HepG2 (cell line): ENCODE results near the gene ZNF556. TPM values are rescaled to one million over a fixed set of nuclear protein-coding genes. Genes with fewer than 3 reads are reported as not detected.

Experiments used
- AGO2 ChIP-seq: fragments of 200-400 bp; formaldehyde crosslinking; optimal IDR thresholded peaks from 2 replicates; pipeline ENCODE3; 2017; ENCODE audit warnings: mild to moderate bottlenecking, low read depth, low read length, moderate library complexity
- ARNT2 ChIP-seq: sonication (generic); formaldehyde crosslinking; IDR thresholded peaks from 2 replicates; pipeline ENCODE4 v1.8.0; 2022; ENCODE audit warnings: mild to moderate bottlenecking, low read depth, missing genetic modification reagents, moderate library complexity
- BRCA1 ChIP-seq: sonication (generic); formaldehyde crosslinking; IDR thresholded peaks from 2 replicates; pipeline ENCODE4 v1.4.0; 2020; ENCODE audit warnings: missing genetic modification reagents
- CBX1 ChIP-seq: IDR thresholded peaks from one replicate; pipeline ENCODE4 v1.6.1; 2016; ENCODE audit warnings: antibody characterized with exemption, low read depth
- HIVEP1 ChIP-seq: sonication (generic); formaldehyde crosslinking; IDR thresholded peaks from 2 replicates; pipeline ENCODE4 v1.4.0; 2020; ENCODE audit warnings: mild to moderate bottlenecking, missing genetic modification reagents
- HNF4A ChIP-seq: sonication (generic); formaldehyde crosslinking; IDR thresholded peaks from 2 replicates; pipeline ENCODE4 v1.4.0; 2020; ENCODE audit warnings: missing genetic modification reagents
- HOXA3 ChIP-seq: sonication (generic); formaldehyde crosslinking; IDR thresholded peaks from 2 replicates; pipeline ENCODE4 v1.5.0; 2020; ENCODE audit warnings: missing genetic modification reagents
- IRF9 ChIP-seq: sonication (generic); formaldehyde crosslinking; IDR thresholded peaks from 2 replicates; pipeline ENCODE4 v1.8.0; 2022; ENCODE audit warnings: missing genetic modification reagents, mild to moderate bottlenecking, borderline replicate concordance
- MEIS1 ChIP-seq: sonication (generic); formaldehyde crosslinking; IDR thresholded peaks from 2 replicates; pipeline ENCODE4 v1.9.0; 2021; ENCODE audit warnings: mild to moderate bottlenecking, missing genetic modification reagents, moderate library complexity, borderline replicate concordance
- MYPOP ChIP-seq: sonication (generic); formaldehyde crosslinking; IDR thresholded peaks from 2 replicates; pipeline ENCODE4 v1.8.1; 2023; ENCODE audit warnings: mild to moderate bottlenecking, moderate library complexity, missing genetic modification reagents
- PHF21A ChIP-seq: sonication (generic); formaldehyde crosslinking; IDR thresholded peaks from 2 replicates; pipeline ENCODE4 v1.5.0; 2020; ENCODE audit warnings: mild to moderate bottlenecking, missing genetic modification reagents
- PLRG1 ChIP-seq: fragments of 450-650 bp; conservative IDR thresholded peaks from 2 replicates; pipeline ENCODE4 v1.6.1; 2016
- RBM22 ChIP-seq: fragments of 200-400 bp; formaldehyde crosslinking; optimal IDR thresholded peaks from 2 replicates; pipeline ENCODE3; 2017; ENCODE audit warnings: mild to moderate bottlenecking, low read length, moderate library complexity
- TFDP2 ChIP-seq: sonication (generic); formaldehyde crosslinking; IDR thresholded peaks from 2 replicates; pipeline ENCODE4 v1.4.0; 2020; ENCODE audit warnings: missing genetic modification reagents
- TRAFD1 ChIP-seq: sonication (generic); formaldehyde crosslinking; IDR thresholded peaks from 2 replicates; pipeline ENCODE4 v1.5.1; 2020; ENCODE audit warnings: missing genetic modification reagents, mild to moderate bottlenecking, borderline replicate concordance
- ZBTB39 ChIP-seq: sonication (generic); formaldehyde crosslinking; IDR thresholded peaks from 2 replicates; pipeline ENCODE4 v1.5.0; 2020; ENCODE audit warnings: missing genetic modification reagents
- ZBTB7A ChIP-seq: sonication (generic); formaldehyde crosslinking; IDR thresholded peaks from 2 replicates; pipeline ENCODE4 v1.8.0; 2022; ENCODE audit warnings: mild to moderate bottlenecking, missing genetic modification reagents
- ZFP82 ChIP-seq: sonication (generic); formaldehyde crosslinking; IDR thresholded peaks from 2 replicates; pipeline ENCODE4 v1.5.1; 2020; ENCODE audit warnings: mild to moderate bottlenecking, missing genetic modification reagents, borderline replicate concordance
- ZNF12 ChIP-seq: sonication (generic); formaldehyde crosslinking; IDR thresholded peaks from 2 replicates; pipeline ENCODE4 v1.5.0; 2020; ENCODE audit warnings: missing genetic modification reagents
- ZNF274 ChIP-seq: sonication (generic); formaldehyde crosslinking; IDR thresholded peaks from 2 replicates; pipeline ENCODE4 v1.5.1; 2020; ENCODE audit warnings: mild to moderate bottlenecking, missing genetic modification reagents
- ZNF510 ChIP-seq: sonication (generic); formaldehyde crosslinking; IDR thresholded peaks from 2 replicates; pipeline ENCODE4 v1.4.0; 2020; ENCODE audit warnings: low read depth, mild to moderate bottlenecking, missing genetic modification reagents
- ZNF780A ChIP-seq: sonication (generic); formaldehyde crosslinking; IDR thresholded peaks from 2 replicates; pipeline ENCODE4 v1.8.0; 2022; ENCODE audit warnings: mild to moderate bottlenecking, missing genetic modification reagents, moderate library complexity
- polyA plus RNA-seq, 8 experiments: library from polyadenylated mRNA; depleted of rRNA in 3 of 8; stranded (reverse) in 7 of 8; unstranded in 1 of 8; fragments of >200 nt; fragmentation: Illumina TruSeq in 4 of 8; extraction: Trizol in 4 of 8; gene quantifications; 2 replicates each; pipeline versions ENCODE4 v1.2.1 to v1.2.3, GENCODE V29; 2011 to 2016; ENCODE audit warnings: low read depth in 4 of 8, missing spikeins in 1 of 8, mixed read lengths in 1 of 8; ENCODE audit not compliant: insufficient read depth in 1 of 8
- total RNA-seq, 5 experiments: library from RNA; depleted of rRNA; stranded (reverse); fragments of >200 nt; fragmentation: Illumina TruSeq; extraction: Trizol; gene quantifications; 2 replicates each; pipeline ENCODE4 v1.2.3, GENCODE V29; 2016; ENCODE audit warnings: low read depth in 1 of 5

ZNF556 gene
- total and polyA plus RNA-seq, 2 of the 13 experiments (the other 11 are each of a cell fraction or from before 2014, with no cell fraction given), result 4.2 to 28.6 TPM

- TF ChIP-seq ZBTB7A (CRISPR knock-in tag) (peak; percentile 88), BRCA1 (peak; percentile 71; the same call in 1 of the 2 replicates), MEIS1 (CRISPR knock-in tag) (peak; percentile 80), PLRG1 (no peak), ARNT2 (CRISPR knock-in tag) (peak; percentile 58; the same call in 1 of the 2 replicates), ZBTB39 (CRISPR knock-in tag) (no peak), ZNF12 (0 out of 2 replicates have a peak, but pooled peaks have one; percentile 41), ZNF510 (peak; percentile 93; the same call in 1 of the 2 replicates), IRF9 (CRISPR knock-in tag) (peak; percentile 93; the same call in 1 of the 2 replicates), ZNF274 (CRISPR knock-in tag) (peak; percentile 88; the same call in 1 of the 2 replicates), HNF4A (CRISPR knock-in tag) (peak; percentile 60), ZFP82 (CRISPR knock-in tag) (peak; percentile 65; the same call in 1 of the 2 replicates), CBX1 (peak; percentile 36), RBM22 (no peak), HOXA3 (CRISPR knock-in tag) (peak; percentile 92), TRAFD1 (no peak), ZNF780A (CRISPR knock-in tag) (0 out of 2 replicates have a peak, but pooled peaks have one; percentile 48), HIVEP1 (CRISPR knock-in tag) (peak; percentile 69; the same call in 1 of the 2 replicates), MYPOP (CRISPR knock-in tag) (peak; percentile 88), PHF21A (CRISPR knock-in tag) (peak; percentile 78), AGO2 (peak; percentile 84), TFDP2 (CRISPR knock-in tag) (no peak; the same call in 1 of the 2 replicates)
Measured at GRCh38 chr19:2840794-2841791, 26.0 kb upstream of the ZNF556 start, which contains the start of gene ZNF555 (continued).
